Neural crest cell (in vitro differentiated cells): Measurements from ENCODE around the gene CRY1. TPM values are rescaled to one million over a fixed set of nuclear protein-coding genes. Genes with fewer than 3 reads are reported as not detected.

Source experiments
- DNase-seq: peaks from one replicate; pipeline ENCODE4 v3.0.0; 2021; ENCODE audit warnings: low read depth, mixed read lengths, low spot score
- H3K27ac Mint-ChIP-seq: one replicate; pipeline ENCODE4 v1.8.0; 2021; ENCODE audit warnings: mild to moderate bottlenecking, mixed read lengths; ENCODE audit not compliant: unreplicated experiment
- H3K27me3 Mint-ChIP-seq: 2 replicates; pipeline ENCODE4 v1.8.0; 2021; ENCODE audit warnings: low read depth, mild to moderate bottlenecking, mixed read lengths
- H3K36me3 Mint-ChIP-seq: 2 replicates; pipeline ENCODE4 v1.8.0; 2021; ENCODE audit warnings: low read depth, mild to moderate bottlenecking, mixed read lengths
- H3K4me1 Mint-ChIP-seq: 2 replicates; pipeline ENCODE4 v1.8.0; 2021; ENCODE audit warnings: mixed read lengths
- H3K4me3 Mint-ChIP-seq: one replicate; pipeline ENCODE4 v1.8.0; 2021; ENCODE audit warnings: mild to moderate bottlenecking, mixed read lengths
- H3K9me3 Mint-ChIP-seq: 2 replicates; pipeline ENCODE4 v1.8.0; 2021; ENCODE audit warnings: mixed read lengths
- CTCF ChIP-seq: fragments of 200-600 bp; sonication (generic); conservative IDR thresholded peaks from 2 replicates; pipeline ENCODE4 v1.5.0; 2021; ENCODE audit warnings: antibody characterized with exemption, mild to moderate bottlenecking
- total RNA-seq: library from RNA; stranded (reverse); gene quantifications from 2 replicates; pipeline ENCODE4 v1.2.1, GENCODE V29; 2021

The CRY1 gene
- total RNA-seq, 1 donor from 2014 or later: 24.8 TPM

GRCh38 chr12:107091989-107092641 is 1.2 kb downstream of the CRY1 start:
- H3K9me3 Mint-ChIP-seq: peaks cover 5% of the 10 kb centered on the region

GRCh38 chr12:107091381-107091780 is 2.0 kb downstream of the CRY1 start:
- peaks cover 3% of the 10 kb centered on the region for H3K36me3 Mint-ChIP-seq
- no peak for TF ChIP-seq CTCF
- peaks cover 5% of the 10 kb centered on the region for H3K9me3 Mint-ChIP-seq
- no peak overlapping the region for H3K4me3 Mint-ChIP-seq
- H3K4me1 Mint-ChIP-seq: peaks cover 8% of the 10 kb centered on the region
- no peaks in the 10 kb centered on the region for H3K27me3 Mint-ChIP-seq
- H3K27ac Mint-ChIP-seq: no peak overlapping the region
- DNase-seq: no peak

More at GRCh38 chr12:107091989-107092641, 1.2 kb downstream of the CRY1 start:
- H3K27ac Mint-ChIP-seq: no peak overlapping the region
- no peaks in the 10 kb centered on the region for H3K36me3 Mint-ChIP-seq
- H3K4me1 Mint-ChIP-seq: peaks cover 8% of the 10 kb centered on the region
- peak; percentile 34 for DNase-seq
- peak; percentile 88 for TF ChIP-seq CTCF
- no peak overlapping the region for H3K4me3 Mint-ChIP-seq
- no peaks in the 10 kb centered on the region for H3K27me3 Mint-ChIP-seq

GRCh38 chr12:107090711-107091110 is 2.6 kb downstream of the CRY1 start:
- Mint-ChIP-seq H3K36me3 (peaks cover 3% of the 10 kb centered on the region), H3K4me1 (peaks cover 8% of the 10 kb centered on the region), H3K27ac (no peak overlapping the region), H3K27me3 (no peaks in the 10 kb centered on the region), H3K4me3 (no peak overlapping the region), H3K9me3 (no peaks in the 10 kb centered on the region)
- TF ChIP-seq CTCF: no peak
- no peak for DNase-seq

GRCh38 chr12:107088912-107089311 is 4.4 kb downstream of the CRY1 start:
- no peak for TF ChIP-seq CTCF
- peaks cover 3% of the 10 kb centered on the region for H3K4me1 Mint-ChIP-seq
- H3K4me3 Mint-ChIP-seq: no peak overlapping the region
- no peak for DNase-seq
- H3K27ac Mint-ChIP-seq: no peak overlapping the region
- H3K9me3 Mint-ChIP-seq: no peaks in the 10 kb centered on the region
- H3K27me3 Mint-ChIP-seq: no peaks in the 10 kb centered on the region
- peaks cover 3% of the 10 kb centered on the region for H3K36me3 Mint-ChIP-seq

- Mint-ChIP-seq H3K27me3 (no peaks in the 10 kb centered on the region), H3K4me1 (no peaks in the 10 kb centered on the region), H3K36me3 (peaks cover 14% of the 10 kb centered on the region), H3K4me3 (peak overlapping the region; percentile 6), H3K27ac (no peak overlapping the region), H3K9me3 (peaks cover 5% of the 10 kb centered on the region)
- TF ChIP-seq CTCF: no peak
- no peak for DNase-seq
Measured at GRCh38 chr12:107086314-107086713, 7.0 kb downstream of the CRY1 start.
